WTC11 (cell line): ENCODE data around the gene ERBB4.

Experiments used
- AR ChIP-seq: fragments of 250-450 bp; sonication (Bioruptor Pico); IDR thresholded peaks from 2 replicates; pipeline ENCODE4 v1.9.0; 2021; ENCODE audit warnings: mild to moderate bottlenecking
- CTCF ChIP-seq: fragments of 200-600 bp; IDR thresholded peaks from 2 replicates; pipeline ENCODE4 v1.8.0; 2022; ENCODE audit warnings: antibody characterized with exemption
- ESRRA ChIP-seq: sonication (generic); formaldehyde crosslinking; IDR thresholded peaks from 2 replicates; pipeline ENCODE4 v1.8.1; 2022; ENCODE audit warnings: mild to moderate bottlenecking, missing genetic modification reagents, borderline replicate concordance
- ETV6 ChIP-seq: sonication (generic); formaldehyde crosslinking; IDR thresholded peaks from 2 replicates; pipeline ENCODE4 v1.8.1; 2022; ENCODE audit warnings: mild to moderate bottlenecking, missing genetic modification reagents
- IRF1 ChIP-seq: sonication (generic); formaldehyde crosslinking; IDR thresholded peaks from 2 replicates; pipeline ENCODE4 v1.8.0; 2023; ENCODE audit warnings: missing genetic modification reagents
- NR3C1 ChIP-seq: sonication (generic); formaldehyde crosslinking; conservative IDR thresholded peaks from 2 replicates; pipeline ENCODE4 v1.8.1; 2023; ENCODE audit warnings: low read depth, mild to moderate bottlenecking, missing genetic modification reagents
- PRDM15 ChIP-seq: sonication (generic); formaldehyde crosslinking; IDR thresholded peaks from 2 replicates; pipeline ENCODE4 v1.8.0; 2022; ENCODE audit warnings: missing genetic modification reagents
- SP1 ChIP-seq: sonication (generic); formaldehyde crosslinking; conservative IDR thresholded peaks from 2 replicates; pipeline ENCODE4 v1.8.1; 2022; ENCODE audit warnings: missing genetic modification reagents
- USF2 ChIP-seq: sonication (generic); formaldehyde crosslinking; IDR thresholded peaks from 2 replicates; pipeline ENCODE4 v1.8.1; 2023; ENCODE audit warnings: mild to moderate bottlenecking, missing genetic modification reagents, moderate library complexity
- ZBTB21 ChIP-seq: sonication (generic); formaldehyde crosslinking; IDR thresholded peaks from 2 replicates; pipeline ENCODE4 v1.8.1; 2023; ENCODE audit warnings: mild to moderate bottlenecking, missing genetic modification reagents, borderline replicate concordance
- ZNF232 ChIP-seq: sonication (generic); formaldehyde crosslinking; IDR thresholded peaks from 2 replicates; pipeline ENCODE4 v1.8.0; 2022; ENCODE audit warnings: mild to moderate bottlenecking, missing genetic modification reagents
- ZNF423 ChIP-seq: fragments of 250-450 bp; sonication (Bioruptor Pico); IDR thresholded peaks from 2 replicates; pipeline ENCODE4 v2.1.2; 2022; ENCODE audit warnings: mild to moderate bottlenecking, moderate library complexity
- ZSCAN18 ChIP-seq: fragments of 250-450 bp; sonication (Bioruptor Pico); IDR thresholded peaks from 2 replicates; pipeline ENCODE4 v2.1.2; 2022; ENCODE audit warnings: mild to moderate bottlenecking, moderate library complexity

- no peak for TF ChIP-seq ZNF232 (CRISPR knock-in tag)
- no peak for TF ChIP-seq AR
- TF ChIP-seq NR3C1 (CRISPR knock-in tag) = no peak
- no peak for TF ChIP-seq CTCF
- TF ChIP-seq SP1 = no peak
- no peak for TF ChIP-seq ZSCAN18
- TF ChIP-seq PRDM15 (CRISPR knock-in tag) = no peak
- no peak for TF ChIP-seq IRF1 (CRISPR knock-in tag)
- no peak for TF ChIP-seq ZNF423
- TF ChIP-seq USF2 (CRISPR knock-in tag) = no peak
- no peak for TF ChIP-seq ESRRA (CRISPR knock-in tag)
- TF ChIP-seq ETV6 (CRISPR knock-in tag) = no peak
- no peak for TF ChIP-seq ZBTB21 (CRISPR knock-in tag)
Measured at GRCh38 chr2:211358504-211358903, 1180.1 kb downstream of the ERBB4 start.
